ENCODE results near the gene TECPR2.

Gene TECPR2

DNA sequence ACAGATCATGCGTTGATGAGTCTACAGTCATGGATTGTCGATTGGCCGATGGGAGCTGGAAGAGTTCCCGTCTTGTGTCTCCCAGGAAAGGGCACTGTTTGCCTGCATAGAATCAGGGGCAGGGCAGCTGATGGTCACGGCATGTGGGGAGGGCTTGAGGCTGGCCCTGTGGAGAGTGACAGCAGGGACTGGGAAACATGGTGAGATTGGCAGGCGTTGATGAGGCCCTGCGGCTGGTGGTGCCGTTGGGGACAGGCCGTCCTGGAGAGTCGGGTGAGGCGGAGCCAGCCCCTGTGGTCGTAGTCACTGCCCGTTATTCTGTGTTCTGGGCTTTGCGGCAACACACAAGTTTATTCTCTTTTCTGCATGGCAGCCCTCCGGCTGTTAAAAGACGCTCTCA is 52.9 kb downstream of the TECPR2 start:
- TF ChIP-seq POLR2A (IDR thresholded peaks at IDR 0.05; ENCODE audit: low read length) (no peak), GATA1 (IDR thresholded peaks at IDR 0.05; ENCODE audit: low read depth, low read length) (no peak)

DNA sequence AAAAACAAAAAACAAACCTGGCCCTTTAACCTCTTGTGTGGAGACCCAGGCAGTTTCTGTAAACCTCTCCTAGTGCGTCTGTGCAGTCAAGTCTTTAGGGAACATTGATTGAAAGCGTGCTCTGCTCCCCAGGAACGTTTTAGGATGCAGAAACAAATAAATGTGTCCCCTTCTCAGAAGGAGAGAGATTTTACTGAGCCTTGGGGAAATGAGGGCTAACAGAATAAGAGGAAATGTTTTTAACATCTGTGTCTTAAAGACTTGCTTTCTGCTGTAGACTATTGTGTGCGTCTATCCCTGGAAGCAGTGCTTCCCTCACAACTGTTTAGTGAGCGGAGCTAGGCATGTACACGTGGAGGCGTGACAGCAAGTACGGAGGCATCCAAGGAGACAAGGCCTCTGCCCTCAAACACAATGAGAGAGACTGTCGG is 54.3 kb downstream of the TECPR2 start:
- DNase-seq: no peak
- TF ChIP-seq POLR2A (IDR thresholded peaks at IDR 0.05; ENCODE audit: low read length) (no peak), GATA1 (IDR thresholded peaks at IDR 0.05; ENCODE audit: low read depth, low read length) (no peak)

More for the DNA sequence above, 52.9 kb downstream of the TECPR2 start:
- no peak for DNase-seq

DNA sequence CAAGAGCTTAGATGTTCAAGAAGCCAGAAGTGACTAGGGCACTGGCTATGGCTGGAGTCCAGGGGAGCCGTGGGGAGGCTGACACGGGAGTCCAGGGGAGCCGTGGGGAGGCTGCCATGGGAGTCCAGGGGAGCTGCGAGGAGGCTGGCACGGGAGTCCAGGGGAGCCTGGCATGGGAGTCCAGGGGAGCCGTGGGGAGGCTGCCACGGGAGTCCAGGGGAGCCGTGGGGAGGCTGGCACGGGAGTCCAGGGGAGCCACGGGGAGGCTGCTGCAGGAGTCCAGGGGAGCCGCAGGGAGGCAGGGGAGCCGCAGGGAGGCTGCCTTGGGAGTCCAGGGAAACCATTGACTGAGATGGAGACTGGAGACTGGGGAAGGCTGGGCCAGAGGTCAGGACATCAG is 54.9 kb downstream of the TECPR2 start:
- TF ChIP-seq GATA1 (IDR thresholded peaks at IDR 0.05; ENCODE audit: low read depth, low read length) (no peak), POLR2A (IDR thresholded peaks at IDR 0.05; ENCODE audit: low read length) (no peak)
- DNase-seq: no peak

DNA sequence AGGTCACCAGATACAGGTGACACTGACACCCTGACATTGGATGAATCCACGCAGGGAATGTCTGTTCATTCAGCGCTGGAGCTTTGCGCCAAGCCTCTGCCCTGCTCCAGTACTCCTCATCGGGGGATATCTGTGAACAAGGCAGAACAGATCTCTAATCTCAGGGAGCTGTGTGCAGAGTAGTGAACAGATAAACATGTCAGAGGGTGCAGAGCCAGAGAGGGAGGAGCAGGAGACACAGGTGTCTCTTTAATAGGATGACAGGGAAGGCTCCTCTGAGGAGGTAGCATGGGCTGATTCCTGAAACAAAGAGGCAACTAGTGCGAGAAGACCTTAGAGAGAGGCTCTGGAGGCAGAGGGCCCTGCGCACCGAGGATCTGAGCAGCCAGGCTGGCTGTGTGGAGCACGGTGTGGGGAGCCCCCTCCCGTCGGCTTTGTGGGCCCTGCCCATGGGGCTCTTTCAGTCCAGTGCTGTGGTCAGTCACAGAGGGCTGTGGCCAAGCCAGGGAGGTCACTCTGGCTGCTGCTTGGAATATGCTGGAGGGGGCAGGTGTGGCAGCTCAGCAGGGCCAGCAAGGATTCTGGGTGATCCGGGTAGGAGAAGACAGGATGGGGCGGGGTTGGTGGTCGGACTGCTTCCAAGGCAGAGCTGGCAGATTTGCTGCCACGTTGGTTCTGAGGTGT is 55.6 kb downstream of the TECPR2 start:
- TF ChIP-seq POLR2A (IDR thresholded peaks at IDR 0.05; ENCODE audit: low read length) (no peak), GATA1 (IDR thresholded peaks at IDR 0.05; ENCODE audit: low read depth, low read length) (no peak)
- DNase-seq: peak in 1 of 2 experiments; percentile 36

DNA sequence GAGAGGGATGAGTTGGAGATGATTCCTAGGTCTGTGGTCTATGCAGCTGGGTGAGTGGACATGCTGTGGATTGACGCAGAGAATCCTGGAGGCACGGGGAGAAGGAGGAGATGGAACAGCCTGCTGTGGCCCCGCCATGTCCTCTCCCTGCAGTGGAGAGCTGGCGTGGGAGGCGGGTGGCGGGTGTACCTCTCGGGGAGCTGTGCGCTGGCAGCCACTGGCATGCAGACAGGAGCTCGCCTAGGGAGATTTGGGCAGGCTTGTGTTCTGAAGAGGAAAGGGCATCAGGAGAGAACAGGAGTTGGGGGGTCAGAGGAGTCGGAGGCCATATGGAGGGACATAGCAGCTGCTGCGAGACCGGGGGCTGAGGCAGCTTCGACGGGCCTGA is 56.1 kb downstream of the TECPR2 start:
- DNase-seq: no peak
- TF ChIP-seq GATA1 (IDR thresholded peaks at IDR 0.05; ENCODE audit: low read depth, low read length) (no peak), POLR2A (IDR thresholded peaks at IDR 0.05; ENCODE audit: low read length) (no peak)

DNA sequence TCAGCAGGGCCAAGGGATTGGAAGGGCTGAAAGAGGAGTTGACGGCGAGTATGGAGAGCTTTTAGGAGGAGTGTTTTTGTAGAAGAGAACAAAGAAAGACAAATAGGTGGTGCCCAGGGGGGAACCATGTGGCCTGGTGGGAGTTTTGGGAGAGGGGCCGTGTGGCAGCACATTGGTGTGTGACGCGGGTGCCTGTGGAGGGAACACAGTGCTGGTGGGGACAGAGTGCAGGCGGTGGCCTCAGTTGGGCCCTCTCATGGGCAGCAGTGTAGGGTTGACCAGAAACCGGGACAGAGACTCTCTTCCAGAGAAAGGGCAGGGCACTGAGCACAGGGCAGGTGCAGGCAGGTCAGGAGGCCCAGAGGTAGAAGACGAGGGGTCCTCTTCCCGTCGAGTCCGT is 56.5 kb downstream of the TECPR2 start:
- TF ChIP-seq POLR2A (IDR thresholded peaks at IDR 0.05; ENCODE audit: low read length) (no peak), GATA1 (IDR thresholded peaks at IDR 0.05; ENCODE audit: low read depth, low read length) (no peak)
- no peak for DNase-seq

DNA sequence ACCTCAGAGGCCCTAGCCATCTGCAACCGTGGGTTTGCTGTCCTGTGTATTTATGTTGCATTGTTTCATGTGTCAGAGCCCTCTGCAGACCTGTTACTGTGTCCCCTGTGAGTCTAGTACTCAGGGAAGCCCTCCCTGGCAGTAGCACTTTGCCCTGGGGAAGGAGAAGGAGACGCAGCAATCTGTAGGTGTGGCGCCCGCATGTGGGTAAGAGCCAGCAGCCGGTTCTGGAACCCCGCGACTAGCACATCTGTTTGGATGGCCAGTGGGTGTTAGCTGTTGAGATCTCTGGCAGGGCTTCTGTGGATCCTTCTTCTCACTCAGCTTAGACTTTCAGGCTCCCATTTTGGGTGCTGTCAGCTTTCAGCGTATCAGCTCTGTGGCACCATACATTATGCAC is 57.0 kb downstream of the TECPR2 start:
- TF ChIP-seq POLR2A (IDR thresholded peaks at IDR 0.05; ENCODE audit: low read length) (no peak), GATA1 (IDR thresholded peaks at IDR 0.05; ENCODE audit: low read depth, low read length) (no peak)
- DNase-seq: no peak

DNA sequence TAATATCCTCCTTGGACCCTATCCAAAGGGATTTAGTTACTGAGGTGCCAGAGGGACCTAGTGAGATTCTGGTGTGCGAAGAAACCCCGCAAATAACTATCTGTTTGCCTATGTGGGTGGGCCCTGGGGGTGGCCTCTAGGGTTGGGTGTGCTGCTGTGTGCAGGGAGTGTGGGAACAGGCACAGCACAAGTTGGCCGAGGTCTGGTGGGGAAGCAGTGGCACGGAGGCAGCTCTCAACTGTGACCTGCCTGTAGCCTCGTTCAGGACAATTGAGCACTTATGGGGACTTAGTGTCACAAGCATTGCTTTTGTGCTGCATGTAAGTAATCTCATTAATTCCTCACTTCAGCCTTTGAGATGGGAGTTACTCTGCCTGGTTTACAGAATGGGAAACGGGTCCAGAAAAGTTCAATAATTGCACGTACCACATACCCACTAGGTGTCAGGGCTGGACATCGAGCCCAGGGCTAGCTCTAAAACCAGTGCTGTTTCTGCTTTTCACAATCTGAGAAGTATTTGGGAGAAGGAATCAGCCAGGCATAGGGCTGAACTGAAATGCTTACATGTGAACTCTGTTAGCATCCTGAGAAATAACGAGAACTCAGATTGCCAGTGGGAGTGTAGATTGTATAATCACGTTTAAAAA is 58.8 kb downstream of the TECPR2 start:
- DNase-seq: no peak
- TF ChIP-seq POLR2A (IDR thresholded peaks at IDR 0.05; ENCODE audit: low read length) (no peak), GATA1 (IDR thresholded peaks at IDR 0.05; ENCODE audit: low read depth, low read length) (no peak)

DNA sequence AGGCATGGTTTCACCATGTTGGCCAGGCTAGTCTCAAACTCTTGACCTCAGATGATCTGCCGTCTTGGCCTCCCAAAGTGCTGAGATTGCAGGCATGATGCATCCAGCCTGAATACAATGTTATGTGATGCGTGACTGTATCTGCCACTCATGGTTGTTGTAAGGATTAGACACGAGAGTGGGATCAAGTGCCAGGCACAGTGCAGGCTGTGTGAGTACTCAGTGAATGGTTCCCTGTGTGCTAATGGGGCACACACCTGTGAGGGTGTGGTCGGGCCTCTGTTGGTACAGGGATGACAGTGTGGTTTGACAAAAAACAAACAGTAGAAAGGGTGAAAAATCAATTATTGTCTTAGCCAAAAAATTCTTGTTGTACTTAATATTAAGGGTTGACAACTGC is 61.8 kb downstream of the TECPR2 start:
- no peak for TF ChIP-seq GATA1 (IDR thresholded peaks at IDR 0.05; ENCODE audit: low read depth, low read length)
- no peak for TF ChIP-seq POLR2A (IDR thresholded peaks at IDR 0.05; ENCODE audit: low read length)
- DNase-seq: no peak

DNA sequence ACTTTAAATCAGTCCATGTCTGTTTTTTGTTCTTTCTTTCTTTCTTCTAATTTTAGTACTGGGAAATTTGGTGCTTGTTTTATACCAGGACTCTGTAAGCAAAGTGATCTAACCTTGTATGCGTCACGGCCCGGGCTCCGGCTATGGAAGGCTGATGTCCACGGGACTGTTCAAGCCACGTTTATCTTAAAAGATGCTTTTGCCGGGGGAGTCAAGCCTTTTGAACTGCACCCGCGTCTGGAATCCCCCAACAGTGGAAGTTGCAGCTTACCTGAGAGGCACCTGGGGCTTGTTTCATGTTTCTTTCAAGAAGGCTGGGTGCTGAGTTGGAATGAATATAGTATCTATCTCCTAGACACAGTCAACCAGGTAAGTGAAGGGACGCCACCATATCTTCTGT is 62.2 kb downstream of the TECPR2 start:
- DNase-seq: no peak
- TF ChIP-seq GATA1 (IDR thresholded peaks at IDR 0.05; ENCODE audit: low read depth, low read length) (no peak), POLR2A (IDR thresholded peaks at IDR 0.05; ENCODE audit: low read length) (no peak)

DNA sequence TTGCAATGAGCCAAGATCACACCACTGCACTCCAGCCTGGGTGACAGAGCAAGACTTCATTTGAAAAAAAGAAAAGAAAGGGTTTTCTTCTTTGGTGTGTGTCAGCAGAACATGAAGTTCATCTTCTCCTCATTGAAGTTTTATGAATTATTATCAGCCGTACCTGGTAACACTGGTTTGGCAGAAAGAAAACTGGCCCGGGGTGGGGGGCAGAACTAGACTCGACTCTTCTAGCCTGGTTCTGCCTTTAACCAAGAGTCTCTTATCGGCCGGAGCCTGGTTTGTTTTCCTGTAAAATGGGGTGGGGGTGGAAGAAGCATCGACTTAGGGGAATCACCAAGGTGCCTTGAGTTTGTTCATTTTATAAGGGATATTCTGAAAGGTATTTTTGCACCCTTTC is 64.1 kb downstream of the TECPR2 start:
- TF ChIP-seq POLR2A (IDR thresholded peaks at IDR 0.05; ENCODE audit: low read length) (no peak), GATA1 (IDR thresholded peaks at IDR 0.05; ENCODE audit: low read depth, low read length) (no peak)
- no peak for DNase-seq

DNA sequence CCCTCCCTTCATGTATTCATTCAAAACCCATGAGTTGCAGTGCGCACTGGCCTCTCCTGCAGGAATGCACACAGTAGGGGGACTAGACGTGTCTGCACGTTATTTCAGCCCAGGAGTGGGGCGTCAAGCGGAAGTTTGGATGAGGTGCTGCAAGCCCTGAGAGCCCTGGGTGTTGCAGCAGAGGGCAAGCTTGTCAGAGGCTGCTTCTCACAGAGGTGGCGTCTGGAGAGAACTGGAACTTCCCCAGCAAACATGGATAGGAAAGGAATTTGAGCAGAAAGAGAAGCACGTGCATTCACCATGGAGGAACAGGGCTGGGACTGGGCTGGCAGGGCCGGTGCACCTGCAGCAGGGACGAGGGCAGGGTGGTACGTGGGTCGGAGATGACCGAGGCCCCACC is 64.9 kb downstream of the TECPR2 start:
- TF ChIP-seq GATA1 (IDR thresholded peaks at IDR 0.05; ENCODE audit: low read depth, low read length) (no peak), POLR2A (IDR thresholded peaks at IDR 0.05; ENCODE audit: low read length) (no peak)

DNA sequence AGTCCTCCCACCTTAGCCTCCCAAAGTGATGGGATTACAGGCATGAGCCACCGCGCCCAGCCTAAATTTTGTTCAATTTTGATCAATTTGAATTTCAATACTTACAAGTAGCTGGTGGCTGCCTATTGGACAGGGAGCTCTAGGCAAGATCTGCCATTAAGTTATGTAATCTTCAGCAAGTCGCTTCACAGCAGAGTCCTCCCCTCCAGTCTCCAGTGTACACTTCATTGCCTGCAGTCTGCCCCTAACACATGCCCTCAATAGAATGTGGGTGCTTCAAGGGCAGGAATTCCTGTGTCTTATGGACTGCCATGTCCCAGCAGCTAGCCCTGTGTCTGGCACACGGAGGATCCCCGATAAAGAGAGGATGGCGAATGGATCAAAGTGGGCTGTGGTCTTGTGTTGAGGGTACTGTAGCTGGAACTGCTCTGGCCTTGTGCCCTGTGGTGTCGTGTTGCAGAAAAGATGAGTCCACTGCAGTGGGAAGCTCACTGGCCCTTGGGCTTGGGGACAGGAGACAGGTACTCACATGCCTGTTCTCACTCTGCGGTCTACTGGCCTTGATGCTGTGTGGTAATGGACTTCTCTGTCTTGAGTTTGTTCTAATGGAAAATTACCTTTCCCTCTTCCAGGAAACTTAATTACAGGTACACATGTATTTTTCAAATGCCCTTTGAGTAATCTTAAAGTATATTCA is 67.6 kb downstream of the TECPR2 start:
- DNase-seq: no peak
- no peak for TF ChIP-seq POLR2A (IDR thresholded peaks at IDR 0.05; ENCODE audit: low read length)
- TF ChIP-seq GATA1 (IDR thresholded peaks at IDR 0.05; ENCODE audit: low read depth, low read length): no peak

More for the DNA sequence above, 64.9 kb downstream of the TECPR2 start:
- DNase-seq: no peak

DNA sequence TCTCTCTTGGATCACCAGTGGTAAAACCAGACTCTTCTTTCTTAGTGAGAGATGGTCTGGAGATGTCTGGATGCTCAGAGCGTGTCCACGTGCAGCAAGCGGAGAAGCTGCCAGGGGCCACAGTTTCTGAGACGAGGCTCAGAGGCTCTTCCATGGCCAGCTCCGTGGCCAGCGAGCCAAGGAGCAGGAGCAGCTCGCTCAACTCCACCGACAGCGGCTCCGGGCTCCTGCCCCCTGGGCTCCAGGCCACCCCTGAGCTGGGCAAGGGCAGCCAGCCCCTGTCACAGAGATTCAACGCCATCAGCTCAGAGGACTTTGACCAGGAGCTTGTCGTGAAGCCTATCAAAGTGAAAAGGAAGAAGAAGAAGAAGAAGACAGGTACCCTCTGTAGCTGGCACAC is 69.0 kb downstream of the TECPR2 start:
- no peak for TF ChIP-seq POLR2A (IDR thresholded peaks at IDR 0.05; ENCODE audit: low read length)
- no peak for TF ChIP-seq GATA1 (IDR thresholded peaks at IDR 0.05; ENCODE audit: low read depth, low read length)
- no peak for DNase-seq

All from erythroblast (primary cell).